GM21825 (cell line): ENCODE measurements around the gene ZNF749.

Source experiments
- ATAC-seq: cut with Tn5 transposase; IDR thresholded peaks from one replicate; pipeline ENCODE4 v1.9.1; 2021; ENCODE audit warnings: mild to moderate bottlenecking, moderate library complexity; ENCODE audit not compliant: unreplicated experiment

Gene ZNF749

GRCh38 chr19:57435062-57435978, at the start of gene ZNF749:
Gene ZNF749, plus strand, starts transcription at chr19:57435325. Its CDS starts 254 bp downstream, at chr19:57435579.
- ATAC-seq = peak; percentile 96

GRCh38 chr19:57389194-57389729, 45.9 kb upstream of the ZNF749 start:
- ATAC-seq = peak; percentile 10

GRCh38 chr19:57389730-57390598, 45.2 kb upstream of the ZNF749 start, which contains the start of gene ZNF548:
Gene ZNF548, plus strand, starts transcription at chr19:57389854. Its CDS starts 246 bp downstream, at chr19:57390100.
- peak; percentile 95 for ATAC-seq

GRCh38 chr19:57395710-57396109, 39.4 kb upstream of the ZNF749 start:
- no peak for ATAC-seq

- no peak for ATAC-seq
These were observed 36.3 kb upstream of the ZNF749 start for GRCh38 chr19:57398868-57399267.

- no peak for ATAC-seq
These were observed 31.2 kb upstream of the ZNF749 start for GRCh38 chr19:57403737-57404563.

- no peak for ATAC-seq
These were observed 28.5 kb upstream of the ZNF749 start for GRCh38 chr19:57406516-57407123.

GRCh38 chr19:57410877-57411671, 24.1 kb upstream of the ZNF749 start, which contains the start of gene ZNF17:
Gene ZNF17, plus strand, starts transcription at chr19:57411161. Its CDS starts 2,455 bp downstream, at chr19:57413616.
- peak; percentile 98 for ATAC-seq

- ATAC-seq = no peak
These were observed 15.7 kb upstream of the ZNF749 start for GRCh38 chr19:57419439-57419838.

- no peak for ATAC-seq
These were observed 14.1 kb upstream of the ZNF749 start for GRCh38 chr19:57421037-57421436.

- ATAC-seq = peak; percentile 9
These were observed 601 bp upstream of the ZNF749 start for GRCh38 chr19:57434386-57435061.

- no peak for ATAC-seq
These were observed 1.3 kb downstream of the ZNF749 start for GRCh38 chr19:57436417-57436816.

- no peak for ATAC-seq
These were observed 2.8 kb downstream of the ZNF749 start for GRCh38 chr19:57437931-57438330.

- no peak for ATAC-seq
These were observed 3.8 kb downstream of the ZNF749 start for GRCh38 chr19:57438925-57439324.

GRCh38 chr19:57441979-57442752, 7.0 kb downstream of the ZNF749 start:
- ATAC-seq = no peak

- ATAC-seq = no peak
These were observed 8.1 kb downstream of the ZNF749 start for GRCh38 chr19:57443121-57443696.

GRCh38 chr19:57452307-57452706, 17.2 kb downstream of the ZNF749 start:
- ATAC-seq = no peak
